NT2/D1 (cell line): ENCODE data around the gene NLRP6.

Experiments used
- SUZ12 ChIP-seq: IDR thresholded peaks from 2 replicates; pipeline ENCODE4 v1.6.1; 2011; ENCODE audit not compliant: insufficient read length, insufficient read depth; ENCODE audit errors: extremely low read depth
- YY1 ChIP-seq: IDR thresholded peaks from 2 replicates; pipeline ENCODE4 v1.6.1; 2011; ENCODE audit not compliant: insufficient read length, insufficient read depth
- ZNF274 ChIP-seq: IDR thresholded peaks from 2 replicates; pipeline ENCODE4 v1.6.1; 2011; ENCODE audit warnings: mild to moderate bottlenecking, low read depth, low read length

GRCh38 chr11:252666-253065 lies 25.5 kb upstream of the NLRP6 start:
- TF ChIP-seq YY1 (no peak), SUZ12 (no peak), ZNF274 (no peak)
